Osteoblast (primary cell): ENCODE measurements around the gene TSEN15. TPM values are rescaled to one million over a fixed set of nuclear protein-coding genes. Genes with fewer than 3 reads are reported as not detected.
A peak's percentile ranks its signal among the peaks of the same experiment; 100 is the strongest.
"Not testable (repeated sequence)": the region's sequence is repeated elsewhere in the genome, so short reads cannot be mapped to it uniquely, and the experiment has no call there.

Experiments
- DNase-seq: peaks from one replicate; pipeline ENCODE4 v3.0.0; 2011; ENCODE audit warnings: low spot score, mixed read lengths; ENCODE audit not compliant: insufficient read length; ENCODE audit errors: missing footprints
- H2AFZ ChIP-seq: 2 replicates; pipeline ENCODE4 v1.6.0; 2011; ENCODE audit warnings: mild to moderate bottlenecking, low read length
- H3K27ac ChIP-seq: 2 replicates; pipeline ENCODE4 v1.5.1; 2011; ENCODE audit warnings: mild to moderate bottlenecking, low read depth, low read length, moderate library complexity
- H3K27me3 ChIP-seq: 2 replicates; pipeline ENCODE4 v1.6.0; 2012; ENCODE audit warnings: mild to moderate bottlenecking, control low read depth, inconsistent platforms, low read length, moderate library complexity; ENCODE audit not compliant: insufficient read depth
- H3K36me3 ChIP-seq: 2 replicates; pipeline ENCODE4 v1.5.1; 2011; ENCODE audit warnings: mild to moderate bottlenecking, low read length, control low read depth, moderate library complexity; ENCODE audit not compliant: insufficient read depth
- H3K4me1 ChIP-seq: 2 replicates; pipeline ENCODE4 v1.5.1; 2011; ENCODE audit warnings: mild to moderate bottlenecking, low read length, control low read depth, moderate library complexity; ENCODE audit not compliant: insufficient read depth
- H3K4me2 ChIP-seq: 2 replicates; pipeline ENCODE4 v1.6.0; 2011; ENCODE audit warnings: mild to moderate bottlenecking, low read length; ENCODE audit not compliant: insufficient read depth
- H3K4me3 ChIP-seq: fragments of 200-600 bp; sonication (generic); 3 replicates; pipeline ENCODE4 v1.5.1; 2012; ENCODE audit warnings: mild to moderate bottlenecking, low read length, inconsistent platforms; ENCODE audit not compliant: insufficient read depth
- H3K79me2 ChIP-seq: 2 replicates; pipeline ENCODE4 v1.6.0; 2012; ENCODE audit warnings: mild to moderate bottlenecking, low read length, control low read depth, inconsistent platforms; ENCODE audit not compliant: insufficient read depth
- H3K9me3 ChIP-seq: 2 replicates; pipeline ENCODE4 v1.5.1; 2011; ENCODE audit warnings: low read depth, low read length, control low read depth
- H4K20me1 ChIP-seq: 2 replicates; pipeline ENCODE4 v1.6.0; 2012; ENCODE audit warnings: mild to moderate bottlenecking, low read length, control low read depth; ENCODE audit not compliant: insufficient read depth
- total RNA-seq: library from RNA; depleted of rRNA; stranded (reverse); fragments of >200 nt; gene quantifications from 2 replicates; pipeline ENCODE4 v1.2.3, GENCODE V29; 2012
- TF ChIP-seq, protein P1 (sequence below): IDR thresholded peaks from 2 replicates; pipeline ENCODE4 v1.5.1; 2011; ENCODE audit warnings: mild to moderate bottlenecking, low read depth, low read length, moderate library complexity; ENCODE audit errors: extremely low read depth

The TSEN15 gene
- total RNA-seq, 1 donor, result 51.8 TPM

DNA sequence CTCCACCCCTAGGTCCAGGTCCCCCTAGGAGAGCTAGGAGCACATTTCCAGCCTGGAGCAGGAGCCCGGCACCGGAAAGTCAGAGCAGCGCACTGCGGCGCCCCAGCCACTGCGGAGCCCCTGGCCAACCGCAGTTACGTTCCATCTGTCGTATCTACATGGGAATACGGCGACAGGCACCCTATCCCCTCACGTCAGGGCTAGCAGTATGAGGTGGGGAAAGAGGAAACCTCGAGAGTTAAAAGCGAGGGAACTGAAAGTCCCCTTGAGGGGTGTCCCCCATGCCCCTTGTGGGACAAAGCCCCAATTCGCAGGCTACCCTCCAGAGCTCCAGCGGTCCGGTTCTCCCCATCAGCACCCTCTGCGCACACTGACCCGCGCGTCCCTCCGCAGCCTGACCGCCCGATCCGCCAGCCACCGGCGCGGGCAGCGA, 15.0 kb upstream of the TSEN15 start:
- Histone ChIP-seq H3K27me3 (peaks cover 16% of the 10 kb centered on the region), H3K4me1 (peaks cover 29% of the 10 kb centered on the region), H3K36me3 (no peaks in the 10 kb centered on the region), H2AFZ (peak overlapping the region; percentile 78), H3K4me2 (peak overlapping the region; percentile 94), H3K4me3 (peak overlapping the region; percentile 74), H3K27ac (no peak overlapping the region), H3K9me3 (no peaks in the 10 kb centered on the region), H3K79me2 (no peaks in the 10 kb centered on the region), H4K20me1 (no peaks in the 10 kb centered on the region)
- TF ChIP-seq, protein P1, sequence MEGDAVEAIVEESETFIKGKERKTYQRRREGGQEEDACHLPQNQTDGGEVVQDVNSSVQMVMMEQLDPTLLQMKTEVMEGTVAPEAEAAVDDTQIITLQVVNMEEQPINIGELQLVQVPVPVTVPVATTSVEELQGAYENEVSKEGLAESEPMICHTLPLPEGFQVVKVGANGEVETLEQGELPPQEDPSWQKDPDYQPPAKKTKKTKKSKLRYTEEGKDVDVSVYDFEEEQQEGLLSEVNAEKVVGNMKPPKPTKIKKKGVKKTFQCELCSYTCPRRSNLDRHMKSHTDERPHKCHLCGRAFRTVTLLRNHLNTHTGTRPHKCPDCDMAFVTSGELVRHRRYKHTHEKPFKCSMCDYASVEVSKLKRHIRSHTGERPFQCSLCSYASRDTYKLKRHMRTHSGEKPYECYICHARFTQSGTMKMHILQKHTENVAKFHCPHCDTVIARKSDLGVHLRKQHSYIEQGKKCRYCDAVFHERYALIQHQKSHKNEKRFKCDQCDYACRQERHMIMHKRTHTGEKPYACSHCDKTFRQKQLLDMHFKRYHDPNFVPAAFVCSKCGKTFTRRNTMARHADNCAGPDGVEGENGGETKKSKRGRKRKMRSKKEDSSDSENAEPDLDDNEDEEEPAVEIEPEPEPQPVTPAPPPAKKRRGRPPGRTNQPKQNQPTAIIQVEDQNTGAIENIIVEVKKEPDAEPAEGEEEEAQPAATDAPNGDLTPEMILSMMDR, result no peak
- peak; percentile 74 for DNase-seq

DNA sequence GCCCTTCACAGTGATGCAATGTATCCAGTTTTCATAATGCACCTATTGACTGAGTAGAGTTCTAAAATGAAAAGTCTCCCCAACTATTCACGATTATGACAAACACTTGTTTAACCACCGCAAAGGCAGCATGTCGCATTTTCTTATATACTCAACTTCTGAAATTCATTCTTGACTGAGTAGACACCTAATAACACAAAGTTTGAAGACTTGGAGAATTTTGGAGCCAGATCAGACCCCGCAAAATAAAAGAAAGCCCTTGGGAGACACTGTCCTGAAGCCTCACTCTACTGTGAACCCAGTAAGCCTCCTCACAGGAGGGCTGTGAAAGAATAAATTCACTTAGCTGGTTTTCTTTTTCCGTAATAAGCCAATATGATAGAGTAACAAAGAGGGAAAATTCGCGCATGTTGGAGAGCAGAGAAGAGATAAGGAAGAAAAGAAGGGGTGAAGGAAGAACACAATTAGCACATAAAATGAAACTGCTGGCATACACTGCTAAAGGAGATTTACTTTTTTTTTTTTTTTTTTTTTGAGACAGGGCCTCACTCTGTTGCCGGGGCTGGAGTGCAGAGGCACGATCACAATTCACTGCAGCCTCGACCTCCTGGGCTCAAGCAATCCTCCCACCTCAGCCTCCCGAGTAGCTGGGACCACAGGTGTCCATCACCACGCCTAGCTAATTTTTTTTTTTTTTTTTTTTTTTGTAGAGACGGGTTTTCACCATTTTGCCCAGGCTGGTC, 13.5 kb upstream of the TSEN15 start:
- Histone ChIP-seq H3K79me2 (no peaks in the 10 kb centered on the region), H3K27ac (no peak overlapping the region), H3K4me3 (peak overlapping the region; percentile 74), H3K9me3 (no peaks in the 10 kb centered on the region), H3K4me2 (peak overlapping the region; percentile 94), H3K36me3 (no peaks in the 10 kb centered on the region), H4K20me1 (no peaks in the 10 kb centered on the region), H3K27me3 (peaks cover 16% of the 10 kb centered on the region), H2AFZ (peak overlapping the region; percentile 85), H3K4me1 (peaks cover 28% of the 10 kb centered on the region)
- TF ChIP-seq, protein P1, result no peak
- DNase-seq, result no peak

DNA sequence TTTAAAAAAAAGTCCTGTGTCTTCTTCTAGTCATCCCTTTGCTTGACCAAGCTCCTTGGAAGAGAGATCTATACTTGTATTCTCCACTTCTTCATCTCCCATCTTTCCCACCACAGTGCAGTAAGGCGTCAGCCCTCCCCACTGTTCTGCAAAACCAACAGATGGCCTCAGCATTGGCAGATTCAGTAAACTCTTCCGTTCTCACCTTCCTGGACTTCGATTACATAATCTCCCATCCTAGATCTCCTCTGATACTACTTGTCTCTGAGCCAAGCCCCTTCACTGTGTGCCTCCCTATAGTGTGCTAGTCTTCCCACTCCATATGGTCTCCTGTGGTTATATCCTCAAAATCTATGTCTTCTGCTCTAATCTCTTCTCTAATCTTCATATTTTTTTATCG, 12.4 kb upstream of the TSEN15 start:
- Histone ChIP-seq H3K27ac (no peak overlapping the region), H3K4me3 (no peak overlapping the region), H3K27me3 (peaks cover 16% of the 10 kb centered on the region), H3K9me3 (no peaks in the 10 kb centered on the region), H3K4me1 (peaks cover 18% of the 10 kb centered on the region), H2AFZ (no peak overlapping the region), H3K4me2 (no peak overlapping the region), H3K36me3 (no peaks in the 10 kb centered on the region), H3K79me2 (no peaks in the 10 kb centered on the region), H4K20me1 (no peaks in the 10 kb centered on the region)
- TF ChIP-seq, protein P1, result no peak
- no peak for DNase-seq

DNA sequence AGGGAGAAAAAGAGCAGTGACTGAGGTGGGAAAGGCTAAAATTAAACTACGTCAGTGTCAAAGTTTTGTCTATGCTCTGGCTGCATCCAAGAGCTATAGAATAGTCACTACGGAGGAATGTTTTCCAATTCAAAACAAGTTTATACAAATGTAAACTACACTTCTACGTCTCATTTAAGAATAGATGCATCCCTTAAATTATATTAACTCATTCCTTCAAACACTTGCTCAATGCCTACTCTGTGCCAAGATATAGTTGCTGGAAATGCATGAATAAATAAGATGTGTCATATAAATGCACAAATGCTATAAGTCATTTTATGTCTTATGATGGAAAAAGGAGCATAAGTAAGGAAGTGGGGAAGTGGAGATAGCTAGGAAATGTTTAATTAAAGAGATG, 9.8 kb upstream of the TSEN15 start:
- DNase-seq, result no peak

DNA sequence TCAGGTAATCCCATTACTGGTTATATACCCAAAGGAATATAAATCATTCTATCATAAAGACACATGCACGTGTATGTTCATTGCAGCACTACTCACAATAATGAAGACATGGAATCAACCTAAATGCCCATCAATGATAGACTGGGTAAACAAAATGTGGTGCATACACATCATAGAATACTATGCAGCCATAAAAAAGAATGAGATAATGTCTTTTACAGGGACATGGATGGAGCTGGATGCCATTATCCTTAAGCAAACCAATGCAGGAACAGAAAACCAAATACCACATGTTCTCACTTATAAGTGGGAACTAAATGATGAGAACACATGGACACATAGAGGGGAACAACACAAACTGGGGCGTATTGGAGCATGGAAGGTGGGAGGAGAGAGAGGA, 8.2 kb upstream of the TSEN15 start:
- not testable (repeated sequence) for H3K4me1 ChIP-seq, H3K27ac ChIP-seq, H3K36me3 ChIP-seq, H3K4me3 ChIP-seq, H3K4me2 ChIP-seq, H3K9me3 ChIP-seq, H3K27me3 ChIP-seq, H4K20me1 ChIP-seq, H2AFZ ChIP-seq, DNase-seq, H3K79me2 ChIP-seq

More for the DNA sequence above, 9.8 kb upstream of the TSEN15 start:
- no peaks in the 10 kb centered on the region for H3K9me3 ChIP-seq
- no peaks in the 10 kb centered on the region for H3K79me2 ChIP-seq
- no peak overlapping the region for H3K27ac ChIP-seq
- no peak overlapping the region for H3K4me3 ChIP-seq
- no peaks in the 10 kb centered on the region for H4K20me1 ChIP-seq
- H3K36me3 ChIP-seq, result no peaks in the 10 kb centered on the region
- no peak overlapping the region for H3K4me2 ChIP-seq
- TF ChIP-seq, protein P1, result no peak
- H3K27me3 ChIP-seq, result peaks cover 10% of the 10 kb centered on the region
- no peak overlapping the region for H2AFZ ChIP-seq
- H3K4me1 ChIP-seq, result peaks cover 6% of the 10 kb centered on the region
